HCT116 (cell line): ENCODE measurements around the gene SHISAL2B. TPM values are rescaled to one million over a fixed set of nuclear protein-coding genes. Genes with fewer than 3 reads are reported as not detected.

Experiments used
- ATAC-seq: fragments of 200-7000 bp; cut with Tn5 transposase; 2 replicates; pipeline ENCODE4 v1.9.1; 2020; ENCODE audit warnings: mild to moderate bottlenecking, moderate library complexity
- BruUV-seq: library from RNA; stranded (reverse); fragments of 400-500 nt; replicated peaks from 2 replicates; lab custom pipeline; 2021; lab: Mats Ljungman, UMichigan
- CTCF ChIA-PET: fragments of 300-600 bp; sonication (Branson Sonifier 250); formaldehyde crosslinking; loops from one replicate; lab custom pipeline; 2021; ENCODE audit warnings: antibody characterized with exemption; lab: Charles Lee
- POLR2A ChIA-PET: fragments of 300-600, 350-600 bp; sonication (Branson Sonifier 250); formaldehyde crosslinking; loops from one replicate; lab custom pipeline; 2021; ENCODE audit warnings: antibody characterized with exemption; lab: Charles Lee
- RAD21 ChIA-PET, 2 experiments: fragments of 300-600 bp; sonication (Branson Sonifier 250); formaldehyde crosslinking; loops; one replicate each; lab custom pipeline; 2023; ENCODE audit warnings: low total read pairs in 2 of 2; ENCODE audit not compliant: uncharacterized antibody in 2 of 2, unreplicated experiment in 2 of 2, low non-redundant PET in 1 of 2; lab: Charles Lee
- DNase-seq: peaks from one replicate; pipeline ENCODE4 v3.0.0-alpha.2; 2010; ENCODE audit warnings: low read depth, low spot score
- H2AFZ ChIP-seq: fragments of 200-600 bp; shearing (Covaris generic), sonication (generic); 2 replicates; pipeline ENCODE4 v1.6.1; 2017; ENCODE audit warnings: low read depth, mixed run types, mixed read lengths, antibody characterized with exemption, low read length; ENCODE audit not compliant: poor library complexity, severe bottlenecking
- H3K27ac ChIP-seq: 2 replicates; pipeline ENCODE4 v1.5.1; 2012; ENCODE audit warnings: low read depth, low read length
- H3K27me3 ChIP-seq: fragments of 200-600 bp; sonication (generic); 2 replicates; pipeline ENCODE4 v1.6.1; 2016; ENCODE audit warnings: mixed run types, low read length, mixed read lengths; ENCODE audit not compliant: insufficient read depth
- H3K36me3 ChIP-seq, 2 experiments: fragments of 200-500 bp in 1 of 2; fragments of 200-600 bp in 1 of 2; sonication (Bioruptor generic) in 1 of 2; sonication (generic) in 1 of 2; 2 replicates each; pipeline versions ENCODE4 v1.5.1 to v1.6.1; 2014 to 2016; ENCODE audit warnings: low read length in 2 of 2, inconsistent platforms in 1 of 2, mixed read lengths in 1 of 2, mixed run types in 1 of 2; ENCODE audit not compliant: insufficient read depth in 2 of 2, control insufficient read depth in 1 of 2
- H3K4me1 ChIP-seq, 2 experiments: fragments of 200-600 bp in 1 of 2; sonication (generic) in 1 of 2; 2 replicates each; pipeline versions ENCODE4 v1.5.1 to v1.6.1; 2012 to 2017; ENCODE audit warnings: low read length in 2 of 2, inconsistent platforms in 1 of 2, mild to moderate bottlenecking in 1 of 2, mixed read lengths in 1 of 2, mixed run types in 1 of 2, moderate library complexity in 1 of 2; ENCODE audit not compliant: insufficient read depth in 2 of 2, control insufficient read depth in 1 of 2
- H3K4me2 ChIP-seq: fragments of 200-600 bp; sonication (generic); 2 replicates; pipeline ENCODE4 v1.6.1; 2017; ENCODE audit warnings: mixed run types, low read length, mixed read lengths
- H3K4me3 ChIP-seq, 2 experiments: fragments of 200-600 bp in 1 of 2; sonication (generic) in 1 of 2; replicated peaks in 1 of 2; 2 replicates each; pipeline ENCODE4 v1.5.1; 2011 to 2016; ENCODE audit warnings: low read length in 2 of 2, control low read depth in 1 of 2, low read depth in 1 of 2, mild to moderate bottlenecking in 1 of 2, mixed read lengths in 1 of 2, mixed run types in 1 of 2
- H3K79me2 ChIP-seq: fragments of 200-600 bp; sonication (generic); 2 replicates; pipeline ENCODE4 v1.6.1; 2017; ENCODE audit warnings: mild to moderate bottlenecking, mixed run types, low read length, moderate library complexity, mixed read lengths; ENCODE audit not compliant: insufficient read depth
- H3K9ac ChIP-seq: fragments of 200-600 bp; sonication (generic); 2 replicates; pipeline ENCODE4 v1.6.1; 2016; ENCODE audit warnings: low read length, mixed read lengths
- H3K9me2 ChIP-seq: fragments of 200-600 bp; sonication (generic), shearing (Covaris generic); 2 replicates; pipeline ENCODE4 v1.6.1; 2017; ENCODE audit warnings: mixed run types, mild to moderate bottlenecking, moderate library complexity; ENCODE audit not compliant: insufficient read depth
- H3K9me3 ChIP-seq, 2 experiments: fragments of 200-500 bp in 1 of 2; fragments of 200-600 bp in 1 of 2; sonication (Bioruptor generic) in 1 of 2; sonication (generic) in 1 of 2; 2 replicates each; pipeline ENCODE4 v1.6.1; 2014 to 2017; ENCODE audit warnings: low read length in 2 of 2, mixed read lengths in 2 of 2, inconsistent platforms in 1 of 2, low read depth in 1 of 2, mild to moderate bottlenecking in 1 of 2, mixed run types in 1 of 2, moderate library complexity in 1 of 2; ENCODE audit not compliant: control insufficient read depth in 1 of 2, insufficient read depth in 1 of 2
- H4K20me1 ChIP-seq: fragments of 200-600 bp; sonication (generic), shearing (Covaris generic); 2 replicates; pipeline ENCODE4 v1.6.1; 2017; ENCODE audit warnings: mixed run types, mild to moderate bottlenecking, moderate library complexity; ENCODE audit not compliant: insufficient read depth
- CBX3 ChIP-seq: IDR thresholded peaks from 2 replicates; pipeline ENCODE4 v1.6.1; 2012; ENCODE audit warnings: low read depth
- CEBPB ChIP-seq: IDR thresholded peaks from 2 replicates; pipeline ENCODE4 v1.6.1; 2012; ENCODE audit warnings: low read depth
- CTCF ChIP-seq, 3 experiments: fragments of 200-600 bp in 1 of 3; sonication (generic) in 1 of 3; IDR thresholded peaks in 2 of 3; conservative IDR thresholded peaks in 1 of 3; 2 replicates each; pipeline ENCODE4 v1.5.1; 2012 to 2017; ENCODE audit warnings: low read depth in 2 of 3, low read length in 2 of 3, antibody characterized with exemption in 1 of 3, borderline replicate concordance in 1 of 3, control low read depth in 1 of 3, mild to moderate bottlenecking in 1 of 3, mixed read lengths in 1 of 3, mixed run types in 1 of 3, moderate library complexity in 1 of 3; ENCODE audit not compliant: insufficient read depth in 1 of 3
- EGR1 ChIP-seq: IDR thresholded peaks from 2 replicates; pipeline ENCODE4 v1.6.1; 2012; ENCODE audit warnings: low read depth
- ELF1 ChIP-seq: IDR thresholded peaks from 2 replicates; pipeline ENCODE4 v1.6.1; 2012; ENCODE audit warnings: low read depth, borderline replicate concordance
- EZH2 ChIP-seq: fragments of 200-600 bp; sonication (generic); IDR thresholded peaks from 2 replicates; pipeline ENCODE4 v1.6.1; 2017; ENCODE audit warnings: antibody characterized with exemption, mixed run types
- EZH2phosphoT487 ChIP-seq: fragments of 200-600 bp; IDR thresholded peaks from 2 replicates; pipeline ENCODE4 v1.6.1; 2018; ENCODE audit warnings: antibody characterized with exemption, borderline replicate concordance
- FOSL1 ChIP-seq: IDR thresholded peaks from 2 replicates; pipeline ENCODE4 v1.6.1; 2012; ENCODE audit warnings: low read depth
- JUND ChIP-seq: IDR thresholded peaks from 2 replicates; pipeline ENCODE4 v1.6.1; 2012
- MAX ChIP-seq: IDR thresholded peaks from 2 replicates; pipeline ENCODE4 v1.6.1; 2012
- POLR2A ChIP-seq: IDR thresholded peaks from 2 replicates; pipeline ENCODE4 v1.7.0; 2011; ENCODE audit warnings: borderline replicate concordance; ENCODE audit not compliant: insufficient read depth, insufficient read length; ENCODE audit errors: extremely low read depth
- POLR2AphosphoS5 ChIP-seq: IDR thresholded peaks from 2 replicates; pipeline ENCODE4 v1.6.1; 2011; ENCODE audit warnings: mild to moderate bottlenecking, low read depth, low read length, moderate library complexity
- RAD21 ChIP-seq: IDR thresholded peaks from 2 replicates; pipeline ENCODE4 v1.6.1; 2012; ENCODE audit warnings: low read depth, mild to moderate bottlenecking
- SIN3A ChIP-seq: IDR thresholded peaks from 2 replicates; pipeline ENCODE4 v1.6.1; 2012; ENCODE audit warnings: low read depth
- SP1 ChIP-seq: IDR thresholded peaks from 2 replicates; pipeline ENCODE4 v1.6.1; 2012; ENCODE audit warnings: low read depth
- SRF ChIP-seq: IDR thresholded peaks from 2 replicates; pipeline ENCODE4 v1.6.1; 2012; ENCODE audit warnings: low read depth
- TCF7L2 ChIP-seq: IDR thresholded peaks from 2 replicates; pipeline ENCODE4 v1.7.0; 2011; ENCODE audit warnings: borderline replicate concordance, inconsistent platforms; ENCODE audit not compliant: insufficient read depth, insufficient read length; ENCODE audit errors: extremely low read depth
- YY1 ChIP-seq: IDR thresholded peaks from 2 replicates; pipeline ENCODE4 v1.6.1; 2011; ENCODE audit warnings: low read length, low read depth, moderate library complexity, mild to moderate bottlenecking; ENCODE audit not compliant: insufficient replicate concordance; ENCODE audit errors: extremely low read depth
- ZFX ChIP-seq: fragments of 450-650 bp; IDR thresholded peaks from 2 replicates; pipeline ENCODE4 v1.6.1; 2017
- ZNF274 ChIP-seq: fragments of 200-500 bp; sonication (Bioruptor generic); IDR thresholded peaks from 2 replicates; pipeline ENCODE4 v1.6.1; 2014; ENCODE audit warnings: mild to moderate bottlenecking, low read depth, low read length, inconsistent platforms
- intact Hi-C: fragments of 100-400 bp; cut with micrococcal nuclease; formaldehyde crosslinking; loops from 2 replicates; pipeline ENCODE4 v1.10.0; 2022
- total RNA-seq: library from RNA; stranded (reverse); gene quantifications from one replicate; pipeline ENCODE4 v1.2.1, GENCODE V29; 2021; ENCODE audit not compliant: unreplicated experiment
- TF ChIP-seq, protein P1 (sequence below): IDR thresholded peaks from 2 replicates; pipeline ENCODE4 v1.6.1; 2012
- TF ChIP-seq, protein P2 (sequence below): IDR thresholded peaks from 2 replicates; pipeline ENCODE4 v1.6.1; 2011; ENCODE audit warnings: mild to moderate bottlenecking, low read length, moderate library complexity; ENCODE audit not compliant: insufficient replicate concordance; ENCODE audit errors: extremely low read depth

Gene SHISAL2B
- total RNA-seq, 1 experiment from 2014 or later = not detected

DNA sequence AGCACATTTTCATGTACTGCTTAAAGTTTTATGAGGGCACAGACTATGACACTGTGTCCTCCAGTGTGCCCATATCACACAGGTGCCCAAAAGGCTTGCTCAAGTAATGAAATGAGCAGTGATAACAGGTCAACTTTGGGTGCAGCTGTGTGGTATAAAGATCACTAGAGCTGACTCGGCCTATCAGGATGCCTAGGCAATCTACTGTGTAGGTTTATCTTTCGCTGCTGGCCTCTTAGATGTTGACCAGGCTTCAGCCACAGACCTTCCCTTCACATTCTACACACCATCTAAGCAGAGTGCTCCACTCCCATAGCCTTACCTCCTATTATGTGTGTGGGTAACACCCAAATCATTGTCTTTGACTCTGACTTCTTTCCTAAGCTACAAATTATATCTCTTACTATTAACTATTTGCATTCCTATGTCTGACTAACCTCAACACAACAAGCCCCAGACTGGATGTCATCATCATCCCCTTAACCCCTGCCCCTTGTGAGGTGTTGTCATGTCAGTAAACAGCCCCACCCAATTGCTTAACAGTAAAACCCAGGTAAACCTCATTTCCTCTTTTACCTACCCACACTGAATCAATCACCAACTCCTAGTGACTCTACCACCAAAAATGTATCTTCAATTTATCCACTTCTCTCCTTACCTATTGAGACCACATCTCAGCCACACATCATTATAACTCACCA lies 75.7 kb downstream of the SHISAL2B start:
- no peaks in the 10 kb centered on the region for H3K27me3 ChIP-seq
- peaks cover 94% of the 10 kb centered on the region for H3K79me2 ChIP-seq
- H3K9me3 ChIP-seq = no peaks in the 10 kb centered on the region
- no peak overlapping the region for H2AFZ ChIP-seq
- DNase-seq (no peak), ATAC-seq (no peak)
- peaks cover 19 to 27% of the 10 kb centered on the region in 2 experiments; a peak in 3 of 4 replicates for H3K4me1 ChIP-seq
- no peak overlapping the region for H3K4me3 ChIP-seq
- BruUV-seq = no TSS peak
- intact Hi-C loops = no loop called here
- H3K9me2 ChIP-seq = no peaks in the 10 kb centered on the region
- H4K20me1 ChIP-seq = no peaks in the 10 kb centered on the region
- CTCF ChIA-PET = no interaction called here
- H3K27ac ChIP-seq = no peak overlapping the region
- H3K36me3 ChIP-seq = no peaks in the 10 kb centered on the region; a peak in 1 of 4 replicates
- peak overlapping the region; percentile 82 for H3K4me2 ChIP-seq
- POLR2A ChIA-PET = no interaction called here
- RAD21 ChIA-PET = no interaction called here
- H3K9ac ChIP-seq = no peak overlapping the region
- TF ChIP-seq RAD21 = no peak
- no peak for TF ChIP-seq SIN3A
- TF ChIP-seq POLR2AphosphoS5 = no peak
- TF ChIP-seq ELF1 = no peak
- TF ChIP-seq JUND = no peak
- no peak for TF ChIP-seq EZH2
- TF ChIP-seq, protein P1, sequence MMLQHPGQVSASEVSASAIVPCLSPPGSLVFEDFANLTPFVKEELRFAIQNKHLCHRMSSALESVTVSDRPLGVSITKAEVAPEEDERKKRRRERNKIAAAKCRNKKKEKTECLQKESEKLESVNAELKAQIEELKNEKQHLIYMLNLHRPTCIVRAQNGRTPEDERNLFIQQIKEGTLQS = 0 out of 2 replicates have a peak, but pooled peaks have one; percentile 36
- no peak for TF ChIP-seq TCF7L2
- TF ChIP-seq FOSL1 = no peak
- TF ChIP-seq YY1 = no peak
- TF ChIP-seq EZH2phosphoT487 = no peak
- TF ChIP-seq, protein P2, sequence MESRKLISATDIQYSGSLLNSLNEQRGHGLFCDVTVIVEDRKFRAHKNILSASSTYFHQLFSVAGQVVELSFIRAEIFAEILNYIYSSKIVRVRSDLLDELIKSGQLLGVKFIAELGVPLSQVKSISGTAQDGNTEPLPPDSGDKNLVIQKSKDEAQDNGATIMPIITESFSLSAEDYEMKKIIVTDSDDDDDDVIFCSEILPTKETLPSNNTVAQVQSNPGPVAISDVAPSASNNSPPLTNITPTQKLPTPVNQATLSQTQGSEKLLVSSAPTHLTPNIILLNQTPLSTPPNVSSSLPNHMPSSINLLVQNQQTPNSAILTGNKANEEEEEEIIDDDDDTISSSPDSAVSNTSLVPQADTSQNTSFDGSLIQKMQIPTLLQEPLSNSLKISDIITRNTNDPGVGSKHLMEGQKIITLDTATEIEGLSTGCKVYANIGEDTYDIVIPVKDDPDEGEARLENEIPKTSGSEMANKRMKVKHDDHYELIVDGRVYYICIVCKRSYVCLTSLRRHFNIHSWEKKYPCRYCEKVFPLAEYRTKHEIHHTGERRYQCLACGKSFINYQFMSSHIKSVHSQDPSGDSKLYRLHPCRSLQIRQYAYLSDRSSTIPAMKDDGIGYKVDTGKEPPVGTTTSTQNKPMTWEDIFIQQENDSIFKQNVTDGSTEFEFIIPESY = no peak
- no peak for TF ChIP-seq EGR1
- no peak for TF ChIP-seq SRF
- peak; percentile 48 for TF ChIP-seq CEBPB
- TF ChIP-seq SP1 = 0 out of 2 replicates have a peak, but pooled peaks have one; percentile 10
- no peak for TF ChIP-seq CBX3
- TF ChIP-seq ZNF274 = no peak
- no peak for TF ChIP-seq POLR2A
- no peak for TF ChIP-seq CTCF (IDR thresholded peaks at IDR 0.05 in 2 of 3, conservative IDR thresholded peaks at IDR 0.05 in 1 of 3; ENCODE audit: borderline replicate concordance in 1 of 3, insufficient read depth in 1 of 3, low read depth in 2 of 3, low read length in 2 of 3)
- TF ChIP-seq ZFX = no peak
- TF ChIP-seq MAX = no peak
